Central memory CD8-positive, alpha-beta T cell (primary cell): Measurements from ENCODE around the gene SRRM1.
"Not testable (repeated sequence)": the region's sequence is repeated elsewhere in the genome, so short reads cannot be mapped to it uniquely, and the experiment has no call there.

Experiments used
- ATAC-seq: fragments of 150-1000 bp; cut with Tn5 transposase; replicated peaks from 2 replicates; pipeline ENCODE4 v1.10.0; 2022; ENCODE audit warnings: mild to moderate bottlenecking, moderate FRiP score, moderate number of reproducible peaks; ENCODE audit not compliant: poor library complexity, severe bottlenecking; ENCODE audit errors: extremely low read depth
- DNase-seq, 2 donors: peaks; one replicate each; pipeline ENCODE4 v3.0.0; 2021; ENCODE audit warnings: low spot score in 2 of 2
- H3K27ac Mint-ChIP-seq: one replicate; pipeline ENCODE4 v1.8.0; 2022; ENCODE audit warnings: low read depth, mild to moderate bottlenecking, moderate library complexity, mixed read lengths
- H3K27me3 Mint-ChIP-seq: one replicate; pipeline ENCODE4 v1.8.0; 2022; ENCODE audit warnings: mixed read lengths
- H3K36me3 Mint-ChIP-seq: one replicate; pipeline ENCODE4 v1.8.0; 2022; ENCODE audit warnings: mild to moderate bottlenecking, moderate library complexity, mixed read lengths; ENCODE audit not compliant: insufficient read depth
- H3K4me1 Mint-ChIP-seq: one replicate; pipeline ENCODE4 v1.8.0; 2022; ENCODE audit warnings: mixed read lengths
- H3K4me3 Mint-ChIP-seq: one replicate; pipeline ENCODE4 v1.8.0; 2022; ENCODE audit warnings: mild to moderate bottlenecking, moderate library complexity, mixed read lengths
- H3K9me3 Mint-ChIP-seq: one replicate; pipeline ENCODE4 v1.8.0; 2022; ENCODE audit warnings: mixed read lengths

SRRM1 gene

GRCh38 chr1:24720152-24720551 lies 77.0 kb downstream of the SRRM1 start:
- no peak for ATAC-seq
- peaks cover 2% of the 10 kb centered on the region for H3K36me3 Mint-ChIP-seq
- H3K9me3 Mint-ChIP-seq, result no peaks in the 10 kb centered on the region
- no peaks in the 10 kb centered on the region for H3K27me3 Mint-ChIP-seq
- no peak for DNase-seq
- H3K27ac Mint-ChIP-seq, result no peak overlapping the region
- H3K4me3 Mint-ChIP-seq, result peak overlapping the region; percentile 20
- H3K4me1 Mint-ChIP-seq, result peaks cover 4% of the 10 kb centered on the region

GRCh38 chr1:24721533-24721932 lies 78.4 kb downstream of the SRRM1 start:
- Mint-ChIP-seq H3K36me3 (peaks cover 2% of the 10 kb centered on the region), H3K4me1 (peaks cover 4% of the 10 kb centered on the region), H3K9me3 (no peaks in the 10 kb centered on the region)

GRCh38 chr1:24722073-24723035 lies 79.3 kb downstream of the SRRM1 start:
- not testable (repeated sequence) for H3K9me3 Mint-ChIP-seq, H3K36me3 Mint-ChIP-seq, H3K27ac Mint-ChIP-seq, H3K4me1 Mint-ChIP-seq, ATAC-seq, H3K27me3 Mint-ChIP-seq, DNase-seq
- peak overlapping the region; percentile 67 for H3K4me3 Mint-ChIP-seq

More at GRCh38 chr1:24721533-24721932, 78.4 kb downstream of the SRRM1 start:
- no peak overlapping the region for H3K27ac Mint-ChIP-seq
- H3K4me3 Mint-ChIP-seq, result no peak overlapping the region
- ATAC-seq (no peak), DNase-seq (no peak)
- H3K27me3 Mint-ChIP-seq, result no peaks in the 10 kb centered on the region
